HCT116 (cell line): Measurements from ENCODE around the gene CLK3. TPM values are rescaled to one million over a fixed set of nuclear protein-coding genes. Genes with fewer than 3 reads are reported as not detected.

ENCODE experiments used
- ATAC-seq: fragments of 200-7000 bp; cut with Tn5 transposase; 2 replicates; pipeline ENCODE4 v1.9.1; 2020; ENCODE audit warnings: mild to moderate bottlenecking, moderate library complexity
- BruUV-seq: library from RNA; stranded (reverse); fragments of 400-500 nt; replicated peaks from 2 replicates; lab custom pipeline; 2021; lab: Mats Ljungman, UMichigan
- CTCF ChIA-PET: fragments of 300-600 bp; sonication (Branson Sonifier 250); formaldehyde crosslinking; loops from one replicate; lab custom pipeline; 2021; ENCODE audit warnings: antibody characterized with exemption; lab: Charles Lee
- POLR2A ChIA-PET: fragments of 300-600, 350-600 bp; sonication (Branson Sonifier 250); formaldehyde crosslinking; loops from one replicate; lab custom pipeline; 2021; ENCODE audit warnings: antibody characterized with exemption; lab: Charles Lee
- RAD21 ChIA-PET, 2 experiments: fragments of 300-600 bp; sonication (Branson Sonifier 250); formaldehyde crosslinking; loops; one replicate each; lab custom pipeline; 2023; ENCODE audit warnings: low total read pairs in 2 of 2; ENCODE audit not compliant: uncharacterized antibody in 2 of 2, unreplicated experiment in 2 of 2, low non-redundant PET in 1 of 2; lab: Charles Lee
- DNase-seq: peaks from one replicate; pipeline ENCODE4 v3.0.0-alpha.2; 2010; ENCODE audit warnings: low read depth, low spot score
- H2AFZ ChIP-seq: fragments of 200-600 bp; shearing (Covaris generic), sonication (generic); 2 replicates; pipeline ENCODE4 v1.6.1; 2017; ENCODE audit warnings: low read depth, mixed run types, mixed read lengths, antibody characterized with exemption, low read length; ENCODE audit not compliant: poor library complexity, severe bottlenecking
- H3K27ac ChIP-seq: 2 replicates; pipeline ENCODE4 v1.5.1; 2012; ENCODE audit warnings: low read depth, low read length
- H3K27me3 ChIP-seq: fragments of 200-600 bp; sonication (generic); 2 replicates; pipeline ENCODE4 v1.6.1; 2016; ENCODE audit warnings: mixed run types, low read length, mixed read lengths; ENCODE audit not compliant: insufficient read depth
- H3K36me3 ChIP-seq, 2 experiments: fragments of 200-500 bp in 1 of 2; fragments of 200-600 bp in 1 of 2; sonication (Bioruptor generic) in 1 of 2; sonication (generic) in 1 of 2; 2 replicates each; pipeline versions ENCODE4 v1.5.1 to v1.6.1; 2014 to 2016; ENCODE audit warnings: low read length in 2 of 2, inconsistent platforms in 1 of 2, mixed read lengths in 1 of 2, mixed run types in 1 of 2; ENCODE audit not compliant: insufficient read depth in 2 of 2, control insufficient read depth in 1 of 2
- H3K4me1 ChIP-seq, 2 experiments: fragments of 200-600 bp in 1 of 2; sonication (generic) in 1 of 2; 2 replicates each; pipeline versions ENCODE4 v1.5.1 to v1.6.1; 2012 to 2017; ENCODE audit warnings: low read length in 2 of 2, inconsistent platforms in 1 of 2, mild to moderate bottlenecking in 1 of 2, mixed read lengths in 1 of 2, mixed run types in 1 of 2, moderate library complexity in 1 of 2; ENCODE audit not compliant: insufficient read depth in 2 of 2, control insufficient read depth in 1 of 2
- H3K4me2 ChIP-seq: fragments of 200-600 bp; sonication (generic); 2 replicates; pipeline ENCODE4 v1.6.1; 2017; ENCODE audit warnings: mixed run types, low read length, mixed read lengths
- H3K4me3 ChIP-seq, 2 experiments: fragments of 200-600 bp in 1 of 2; sonication (generic) in 1 of 2; replicated peaks in 1 of 2; 2 replicates each; pipeline ENCODE4 v1.5.1; 2011 to 2016; ENCODE audit warnings: low read length in 2 of 2, control low read depth in 1 of 2, low read depth in 1 of 2, mild to moderate bottlenecking in 1 of 2, mixed read lengths in 1 of 2, mixed run types in 1 of 2
- H3K79me2 ChIP-seq: fragments of 200-600 bp; sonication (generic); 2 replicates; pipeline ENCODE4 v1.6.1; 2017; ENCODE audit warnings: mild to moderate bottlenecking, mixed run types, low read length, moderate library complexity, mixed read lengths; ENCODE audit not compliant: insufficient read depth
- H3K9ac ChIP-seq: fragments of 200-600 bp; sonication (generic); 2 replicates; pipeline ENCODE4 v1.6.1; 2016; ENCODE audit warnings: low read length, mixed read lengths
- H3K9me2 ChIP-seq: fragments of 200-600 bp; sonication (generic), shearing (Covaris generic); 2 replicates; pipeline ENCODE4 v1.6.1; 2017; ENCODE audit warnings: mixed run types, mild to moderate bottlenecking, moderate library complexity; ENCODE audit not compliant: insufficient read depth
- H3K9me3 ChIP-seq, 2 experiments: fragments of 200-500 bp in 1 of 2; fragments of 200-600 bp in 1 of 2; sonication (Bioruptor generic) in 1 of 2; sonication (generic) in 1 of 2; 2 replicates each; pipeline ENCODE4 v1.6.1; 2014 to 2017; ENCODE audit warnings: low read length in 2 of 2, mixed read lengths in 2 of 2, inconsistent platforms in 1 of 2, low read depth in 1 of 2, mild to moderate bottlenecking in 1 of 2, mixed run types in 1 of 2, moderate library complexity in 1 of 2; ENCODE audit not compliant: control insufficient read depth in 1 of 2, insufficient read depth in 1 of 2
- H4K20me1 ChIP-seq: fragments of 200-600 bp; sonication (generic), shearing (Covaris generic); 2 replicates; pipeline ENCODE4 v1.6.1; 2017; ENCODE audit warnings: mixed run types, mild to moderate bottlenecking, moderate library complexity; ENCODE audit not compliant: insufficient read depth
- CBX3 ChIP-seq: IDR thresholded peaks from 2 replicates; pipeline ENCODE4 v1.6.1; 2012; ENCODE audit warnings: low read depth
- EGR1 ChIP-seq: IDR thresholded peaks from 2 replicates; pipeline ENCODE4 v1.6.1; 2012; ENCODE audit warnings: low read depth
- FOSL1 ChIP-seq: IDR thresholded peaks from 2 replicates; pipeline ENCODE4 v1.6.1; 2012; ENCODE audit warnings: low read depth
- POLR2A ChIP-seq: IDR thresholded peaks from 2 replicates; pipeline ENCODE4 v1.7.0; 2011; ENCODE audit warnings: borderline replicate concordance; ENCODE audit not compliant: insufficient read depth, insufficient read length; ENCODE audit errors: extremely low read depth
- RAD21 ChIP-seq: IDR thresholded peaks from 2 replicates; pipeline ENCODE4 v1.6.1; 2012; ENCODE audit warnings: low read depth, mild to moderate bottlenecking
- REST ChIP-seq: IDR thresholded peaks from 2 replicates; pipeline ENCODE4 v1.6.1; 2012; ENCODE audit warnings: low read depth
- ZFX ChIP-seq: fragments of 450-650 bp; IDR thresholded peaks from 2 replicates; pipeline ENCODE4 v1.6.1; 2017
- intact Hi-C: fragments of 100-400 bp; cut with micrococcal nuclease; formaldehyde crosslinking; loops from 2 replicates; pipeline ENCODE4 v1.10.0; 2022
- total RNA-seq: library from RNA; stranded (reverse); gene quantifications from one replicate; pipeline ENCODE4 v1.2.1, GENCODE V29; 2021; ENCODE audit not compliant: unreplicated experiment

The CLK3 gene
- total RNA-seq, 1 experiment from 2014 or later = 79.3 TPM

- no peak for ATAC-seq
- H3K36me3 ChIP-seq = peaks cover 20 to 46% of the 10 kb centered on the region in 2 experiments
- H2AFZ ChIP-seq = no peak overlapping the region
- no peak for DNase-seq
- H3K27me3 ChIP-seq = no peaks in the 10 kb centered on the region
- H3K9ac ChIP-seq = no peak overlapping the region
- CTCF ChIA-PET = interaction anchor here (1.3 kb wide), 1 partner anchor 245 kb away, joined by 3 read pairs; no protein-coding TSS in a partner anchor
- BruUV-seq = no TSS peak
- H3K27ac ChIP-seq = no peak overlapping the region
- H3K79me2 ChIP-seq = peaks cover 82% of the 10 kb centered on the region
- no peak overlapping the region for H3K4me3 ChIP-seq
- H4K20me1 ChIP-seq = peaks cover 6% of the 10 kb centered on the region; the same call in 1 of the 2 replicates
- no peaks in the 10 kb centered on the region for H3K9me3 ChIP-seq
- RAD21 ChIA-PET = no interaction called here
- intact Hi-C loops = no loop called here
- POLR2A ChIA-PET = no interaction called here
- H3K4me2 ChIP-seq = no peak overlapping the region
- TF ChIP-seq FOSL1 (no peak), ZFX (no peak), POLR2A (no peak), EGR1 (no peak), CBX3 (no peak), REST (no peak), RAD21 (no peak)
- H3K9me2 ChIP-seq = no peaks in the 10 kb centered on the region
- H3K4me1 ChIP-seq = peaks cover 8 to 34% of the 10 kb centered on the region in 2 experiments; a peak in 3 of 4 replicates
Measured at GRCh38 chr15:74618841-74619596, 3.4 kb downstream of the CLK3 start.
